Dedifferentiated amniotic fluid mesenchymal stem cell (primary cell): ENCODE data around the gene TBC1D3B.
"Not testable (repeated sequence)": the region's sequence is repeated elsewhere in the genome, so short reads cannot be mapped to it uniquely, and the experiment has no call there.

ENCODE experiments used
- DNase-seq: peaks from one replicate; pipeline ENCODE4 v3.0.0-alpha.2; 2016; ENCODE audit errors: extremely low spot score

Gene TBC1D3B

DNA sequence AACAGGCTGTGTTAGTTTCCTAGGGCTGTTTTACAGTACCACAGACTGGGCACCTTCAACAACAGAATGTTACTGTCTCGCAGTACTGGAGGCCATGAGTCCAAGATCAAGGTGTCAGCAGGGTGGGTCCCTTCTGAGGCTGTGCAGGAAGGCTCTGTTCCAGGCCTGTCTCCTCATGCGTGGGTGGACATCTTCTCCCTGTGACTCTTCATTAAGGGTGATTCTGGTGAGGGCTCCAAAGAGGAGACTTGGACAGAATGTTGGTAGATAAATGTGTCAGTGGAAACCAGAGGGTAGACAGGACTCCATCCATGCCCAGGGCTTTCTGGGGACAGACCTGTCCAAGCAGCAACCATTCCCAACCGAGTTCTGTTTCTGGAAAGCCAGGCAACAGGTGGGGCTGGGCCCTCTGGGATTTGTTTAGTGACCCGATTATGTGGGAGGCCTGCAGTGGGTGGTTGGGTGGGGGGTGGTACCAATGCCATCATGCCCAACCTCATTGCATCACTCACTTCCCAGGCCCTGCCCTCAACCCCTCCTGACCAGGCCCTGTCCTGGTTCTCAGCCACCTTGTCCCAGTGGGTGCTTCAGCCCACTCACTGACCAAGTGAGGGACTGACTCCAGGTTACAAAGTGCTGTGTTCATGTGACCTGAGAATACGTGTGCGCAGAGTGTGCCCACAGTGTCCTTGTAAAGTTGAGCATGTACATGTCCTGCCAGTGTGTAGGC is 5.2 kb upstream of the TBC1D3B start:
- not testable (repeated sequence) for DNase-seq

DNA sequence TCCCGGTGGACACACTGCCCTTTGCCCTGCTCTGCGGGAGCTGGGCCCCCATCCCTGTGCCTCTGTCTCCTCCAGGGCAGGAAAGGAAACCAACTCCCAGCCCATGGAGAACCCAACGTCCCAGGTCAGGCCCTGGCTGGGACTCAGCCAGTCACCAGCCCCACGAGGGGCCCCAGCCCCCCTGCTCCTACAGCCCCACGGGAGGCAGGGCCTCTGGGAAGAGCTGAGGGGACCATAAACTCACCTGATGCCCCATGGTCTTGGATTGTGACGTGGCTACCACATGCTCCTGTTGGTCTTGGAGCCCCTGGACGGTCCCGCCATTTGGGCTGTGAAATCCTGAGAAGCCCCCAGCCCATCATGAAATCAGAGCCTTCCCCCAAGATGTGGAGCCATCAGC is 7.6 kb downstream of the TBC1D3B start:
- DNase-seq: not testable (repeated sequence)

DNA sequence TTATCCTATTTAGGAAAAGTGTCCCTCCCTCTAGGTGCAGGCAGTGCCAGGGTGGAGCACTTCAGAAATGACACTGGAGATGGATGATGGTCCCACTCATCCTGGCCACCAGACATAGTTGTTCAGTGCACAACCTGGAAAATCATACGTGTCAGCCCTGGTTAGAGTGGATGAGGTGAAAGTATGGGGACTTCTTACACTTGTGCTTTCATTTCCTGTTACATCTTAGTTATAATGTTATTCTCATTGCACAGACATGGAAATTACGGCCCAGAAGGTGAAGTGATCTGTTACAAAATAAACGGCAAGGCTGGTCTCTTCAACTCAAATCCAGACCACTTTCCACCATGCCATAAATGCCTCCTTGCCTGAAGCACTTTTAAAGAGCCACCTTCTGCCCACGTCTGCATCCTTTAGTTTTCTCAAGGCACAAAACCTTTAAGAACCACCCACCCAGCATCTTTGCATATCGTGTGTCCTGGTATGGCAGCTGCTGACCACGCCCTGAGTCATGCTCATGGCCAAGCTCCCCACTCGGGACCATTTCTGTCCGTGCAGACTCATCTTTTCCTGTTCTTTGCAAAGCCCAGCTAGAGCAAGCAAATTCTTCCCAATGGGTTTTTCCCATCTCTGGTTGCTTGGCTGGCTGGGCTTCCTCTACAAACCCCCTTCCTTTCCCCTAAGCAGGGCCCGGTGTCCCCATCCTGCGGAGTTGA is 22.4 kb downstream of the TBC1D3B start:
- DNase-seq: no peak

DNA sequence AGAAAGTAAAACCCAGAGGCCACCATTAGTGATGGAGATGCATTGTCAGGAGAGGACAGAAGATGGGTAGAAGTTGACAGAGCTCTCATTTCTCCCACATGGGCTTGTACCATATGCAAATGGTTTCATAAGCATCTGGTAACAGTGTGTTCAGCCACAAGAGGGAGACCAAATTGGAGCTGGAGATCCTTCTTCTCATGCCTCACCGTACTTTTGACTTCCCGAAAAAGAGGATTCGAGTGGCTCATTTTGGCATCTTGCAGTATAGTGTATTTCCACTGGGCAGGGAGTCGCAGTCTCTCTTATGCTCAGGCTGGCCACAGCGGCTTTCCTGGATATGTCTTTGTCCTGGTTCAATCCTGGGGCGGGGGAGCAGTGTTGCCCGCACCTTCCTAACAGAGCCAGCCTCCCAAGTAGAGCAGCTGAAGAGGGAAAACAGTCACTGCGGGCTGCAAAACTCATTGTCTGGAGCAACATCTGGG is 23.8 kb downstream of the TBC1D3B start:
- no peak for DNase-seq

DNA sequence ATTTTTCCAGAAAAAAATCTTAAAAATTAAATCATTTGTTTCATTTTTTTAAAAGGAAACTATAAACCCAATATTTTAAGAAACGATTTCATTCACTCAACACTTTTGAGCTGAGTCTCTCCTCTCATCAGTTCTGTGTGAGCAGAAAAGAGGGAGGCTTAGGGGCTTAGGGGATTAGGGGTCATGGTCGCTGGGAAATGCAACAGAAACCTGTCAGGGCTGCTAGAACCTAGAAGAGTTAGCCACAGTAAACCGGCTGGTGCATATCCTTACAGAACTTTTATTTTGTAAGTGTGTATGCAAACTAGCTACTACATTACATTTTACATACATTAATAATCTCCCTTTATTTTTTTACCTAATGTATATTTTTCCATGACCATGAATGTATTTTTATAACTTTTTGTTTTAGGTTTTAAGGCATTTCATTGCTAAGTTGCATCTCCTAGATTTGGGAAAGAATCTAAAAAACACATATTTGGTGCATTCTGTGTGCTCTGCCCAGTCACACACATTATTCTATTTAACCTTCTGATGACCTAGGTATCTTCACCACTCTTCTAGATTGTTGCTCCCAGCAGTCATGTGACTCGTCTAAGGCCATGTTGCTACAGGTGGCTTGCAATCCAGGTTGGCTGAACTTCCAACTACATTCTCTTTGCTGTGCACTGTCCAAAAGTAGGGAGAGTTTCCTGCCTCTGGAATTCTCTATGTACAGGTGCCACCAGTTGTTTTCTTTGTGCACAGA is 24.4 kb downstream of the TBC1D3B start:
- no peak for DNase-seq

DNA sequence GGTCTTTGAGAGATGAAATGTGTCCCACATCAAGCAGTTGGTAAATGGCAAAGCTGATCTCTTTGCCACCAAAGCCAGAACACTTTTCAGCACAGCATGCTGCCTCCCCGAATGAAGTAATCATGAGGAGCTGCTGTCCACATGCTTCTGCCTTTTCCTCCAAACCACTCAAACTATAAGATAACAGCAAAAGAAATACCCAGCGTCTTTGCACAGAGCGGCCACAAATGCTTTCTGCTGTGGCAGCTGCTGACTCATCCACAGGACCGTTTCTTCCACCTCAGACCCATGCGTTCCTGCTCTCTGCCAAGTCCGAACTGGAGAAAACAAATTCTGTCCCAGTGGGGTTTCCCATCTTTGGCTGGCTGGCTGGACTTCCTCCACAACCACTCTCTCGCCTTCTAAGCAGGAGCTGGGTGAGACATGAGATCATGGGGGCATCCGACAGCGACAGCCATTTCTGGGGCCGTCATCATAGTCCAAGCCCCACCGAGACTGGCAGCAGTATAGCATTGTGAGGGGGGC is 27.1 kb downstream of the TBC1D3B start:
- DNase-seq: no peak

DNA sequence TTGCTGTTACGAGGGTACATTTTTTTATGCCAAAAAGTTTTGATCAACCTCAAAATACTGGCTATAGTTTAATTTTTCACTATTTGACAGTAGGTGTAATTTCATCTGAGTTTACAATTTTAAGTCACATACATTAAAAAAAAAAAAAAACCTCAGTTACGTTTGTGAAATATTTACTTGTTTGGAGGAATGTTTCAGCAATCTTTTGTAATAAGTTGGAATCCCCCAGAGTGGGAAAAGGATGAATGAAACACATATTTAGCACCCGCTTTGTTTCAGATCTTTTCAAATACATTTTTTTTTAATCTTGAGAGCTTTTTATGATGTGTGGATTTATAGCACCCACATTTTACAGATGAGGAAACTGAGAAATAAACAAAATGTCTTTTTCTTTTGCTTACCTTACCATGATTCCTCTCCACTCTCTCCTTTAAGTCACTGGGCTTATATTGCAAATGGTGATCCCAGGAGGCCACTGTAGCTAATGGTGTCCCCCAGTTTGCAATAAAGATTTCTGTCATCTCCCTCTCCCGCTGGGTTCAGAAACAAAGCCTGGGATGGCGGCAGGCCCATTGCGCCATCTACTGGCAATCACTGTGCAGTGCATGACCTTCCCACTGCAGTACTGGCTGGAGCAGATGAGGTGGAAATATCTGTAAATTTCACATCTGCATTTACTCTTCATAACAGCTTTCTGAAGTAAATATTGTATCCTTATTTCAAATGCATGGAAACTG is 27.7 kb downstream of the TBC1D3B start:
- DNase-seq: peak; percentile 36

DNA sequence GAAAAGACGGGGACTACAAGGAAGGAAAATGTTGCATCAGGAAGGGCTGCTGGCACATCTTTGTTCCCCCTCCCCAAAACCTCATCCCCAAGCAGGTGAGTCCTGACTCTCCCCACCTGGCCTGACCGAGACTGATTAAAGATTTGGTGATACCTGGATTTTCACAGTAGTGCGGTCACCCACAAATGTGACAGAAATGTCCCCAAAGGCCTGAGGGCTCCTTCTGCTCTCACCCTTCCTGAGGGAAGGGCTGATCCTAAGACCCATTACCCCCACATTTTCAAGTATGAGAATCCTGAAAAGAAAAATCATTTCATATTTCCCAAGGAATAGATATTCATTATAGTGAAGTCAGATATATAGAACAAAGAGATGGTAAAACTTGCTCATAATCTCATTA is 28.8 kb downstream of the TBC1D3B start:
- DNase-seq: no peak

DNA sequence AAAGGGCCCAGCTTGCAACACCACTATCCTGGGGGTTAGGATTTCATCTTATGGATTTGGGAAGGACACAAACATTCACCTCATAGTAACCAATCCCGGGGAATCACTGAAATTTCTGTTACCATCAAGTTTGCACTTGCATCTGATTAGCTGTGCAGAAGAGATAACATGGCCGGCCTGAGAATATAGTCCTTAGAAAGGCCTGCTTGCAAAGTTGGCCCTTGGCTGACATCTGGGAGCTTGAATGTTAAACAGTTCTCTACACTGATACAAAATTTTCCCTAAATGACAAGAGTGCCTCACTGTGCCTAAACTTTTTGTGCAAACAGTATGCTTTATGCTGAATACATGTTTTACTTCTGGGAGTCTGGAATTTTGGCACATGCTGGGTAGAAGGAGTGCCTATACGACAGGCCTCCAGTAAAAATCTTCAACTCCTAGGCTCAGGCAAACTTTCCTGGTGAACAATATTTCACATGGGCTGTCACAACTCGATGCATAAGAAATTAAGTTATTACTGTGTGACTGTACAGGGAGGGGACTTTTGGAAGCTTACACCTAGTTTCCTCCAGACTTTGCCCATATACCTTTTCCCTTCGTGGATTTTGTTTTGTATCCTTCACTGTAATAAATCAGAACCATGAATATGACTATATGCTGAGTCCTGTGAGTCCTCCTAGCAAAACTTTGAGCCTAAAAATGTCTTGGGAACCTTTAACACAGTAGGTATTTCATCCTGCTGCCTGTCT is 31.3 kb downstream of the TBC1D3B start:
- DNase-seq: no peak

DNA sequence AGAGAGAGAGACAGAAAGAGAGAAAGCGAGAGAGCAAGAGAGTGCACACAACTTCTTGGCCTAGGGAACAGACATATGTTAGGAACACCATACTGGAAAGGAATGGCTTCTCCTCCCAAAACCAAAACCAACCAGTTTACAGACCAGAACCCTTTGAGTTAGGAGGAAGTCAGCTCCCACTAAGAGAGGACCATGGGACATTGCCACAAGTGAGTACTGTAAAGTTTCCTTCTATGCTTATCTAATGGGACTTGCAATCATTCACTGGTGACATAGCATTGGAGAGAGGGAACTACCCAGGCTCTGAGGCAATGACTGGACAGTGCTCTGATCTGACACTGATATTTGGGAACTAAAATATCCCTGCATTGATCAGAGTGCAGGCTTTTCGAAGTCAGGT is 32.4 kb downstream of the TBC1D3B start:
- DNase-seq: no peak

DNA sequence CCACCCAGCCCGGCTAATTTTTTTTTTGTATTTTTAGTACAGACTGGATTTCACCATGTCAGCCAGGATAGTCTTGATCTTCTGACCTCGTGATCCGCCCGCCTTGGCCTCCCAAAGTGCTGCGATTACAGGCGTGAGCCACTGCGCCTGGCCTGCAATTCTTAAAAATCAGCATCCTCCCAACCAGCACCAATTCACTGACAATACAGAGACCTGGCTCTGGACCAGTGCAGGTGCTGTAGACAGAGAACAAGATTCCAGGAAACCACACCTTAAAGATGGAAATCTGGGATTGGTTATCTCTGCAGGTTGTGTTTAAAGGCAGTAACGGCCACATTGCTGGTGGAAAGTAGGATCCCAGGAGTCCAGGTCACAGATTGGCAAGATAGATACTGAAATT is 33.6 kb downstream of the TBC1D3B start:
- DNase-seq: no peak

DNA sequence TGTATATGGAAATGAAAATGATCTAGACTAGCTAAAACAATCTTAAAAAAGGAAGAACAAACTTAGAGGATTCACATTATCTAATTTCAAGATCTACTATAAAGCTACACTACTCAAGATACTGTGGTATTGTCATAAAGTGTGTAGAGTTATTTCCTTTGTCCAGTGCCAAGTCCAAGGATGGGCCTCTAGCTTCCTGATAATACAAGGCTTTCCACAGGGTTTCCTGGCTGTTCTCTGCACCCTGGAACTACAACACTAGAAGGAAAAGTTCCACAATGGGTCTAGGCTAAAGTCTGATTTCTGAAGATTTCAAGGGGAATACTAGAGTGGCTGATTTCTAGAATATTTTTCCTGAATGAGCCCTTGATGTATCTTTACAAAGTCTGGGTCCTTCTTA is 34.2 kb downstream of the TBC1D3B start:
- no peak for DNase-seq

DNA sequence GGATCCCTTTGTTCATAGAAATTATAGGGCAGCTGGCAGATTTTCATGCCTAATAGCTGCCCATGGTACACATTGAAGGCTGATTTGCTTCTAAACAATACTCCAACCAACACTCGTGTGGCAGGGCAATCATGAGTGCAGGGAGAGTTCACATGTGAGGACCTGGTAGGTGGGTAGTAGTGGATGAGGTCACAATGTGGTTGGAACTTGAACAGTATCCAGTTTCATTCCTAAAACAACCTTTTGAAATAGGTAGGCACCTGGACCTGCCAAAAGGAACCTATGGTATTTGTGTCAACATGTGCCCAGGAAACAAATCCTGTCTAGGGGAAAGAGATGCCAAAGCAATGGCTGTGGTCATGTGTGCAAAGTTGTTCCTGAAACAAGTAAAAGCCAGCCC is 40.0 kb downstream of the TBC1D3B start:
- DNase-seq: no peak

DNA sequence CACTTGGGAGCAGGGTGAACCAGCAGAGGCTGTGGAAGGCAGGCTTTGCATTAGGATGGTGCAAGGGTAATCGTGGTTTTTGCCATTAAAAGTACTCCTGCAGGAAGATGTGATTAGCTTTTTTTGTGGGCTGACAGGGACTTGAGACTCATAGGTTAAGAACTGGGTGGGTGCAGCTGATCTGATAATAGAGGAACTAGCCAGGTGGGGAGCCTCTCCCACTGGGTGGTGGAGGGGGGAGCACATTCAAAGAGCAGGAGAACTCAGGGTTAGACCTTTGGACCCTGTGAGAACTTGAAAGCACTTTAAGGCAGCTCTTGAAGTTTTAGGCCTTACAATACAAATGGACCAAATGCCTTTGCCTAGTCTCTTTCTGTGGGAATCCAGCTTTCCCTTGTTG is 40.4 kb downstream of the TBC1D3B start:
- DNase-seq: no peak

DNA sequence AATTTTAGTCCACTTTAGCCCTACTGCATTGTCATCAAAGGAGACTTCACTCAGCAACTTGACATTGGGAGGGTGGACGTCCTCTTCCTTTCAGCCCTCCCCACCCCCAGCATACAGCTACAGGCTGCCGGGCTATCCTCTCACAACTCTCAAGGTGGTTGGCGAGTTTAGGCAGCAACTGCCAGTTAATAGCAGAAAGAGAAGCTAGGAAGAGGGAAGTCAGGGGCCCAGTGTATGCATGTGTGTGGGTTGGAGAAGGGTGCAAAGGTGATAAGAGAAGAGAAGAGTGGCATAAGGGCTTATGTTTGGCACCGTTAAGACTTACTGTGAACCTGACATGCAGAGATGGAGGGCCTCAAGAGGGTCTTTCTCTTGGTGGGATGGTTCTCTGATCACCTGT is 41.0 kb downstream of the TBC1D3B start:
- DNase-seq: no peak

DNA sequence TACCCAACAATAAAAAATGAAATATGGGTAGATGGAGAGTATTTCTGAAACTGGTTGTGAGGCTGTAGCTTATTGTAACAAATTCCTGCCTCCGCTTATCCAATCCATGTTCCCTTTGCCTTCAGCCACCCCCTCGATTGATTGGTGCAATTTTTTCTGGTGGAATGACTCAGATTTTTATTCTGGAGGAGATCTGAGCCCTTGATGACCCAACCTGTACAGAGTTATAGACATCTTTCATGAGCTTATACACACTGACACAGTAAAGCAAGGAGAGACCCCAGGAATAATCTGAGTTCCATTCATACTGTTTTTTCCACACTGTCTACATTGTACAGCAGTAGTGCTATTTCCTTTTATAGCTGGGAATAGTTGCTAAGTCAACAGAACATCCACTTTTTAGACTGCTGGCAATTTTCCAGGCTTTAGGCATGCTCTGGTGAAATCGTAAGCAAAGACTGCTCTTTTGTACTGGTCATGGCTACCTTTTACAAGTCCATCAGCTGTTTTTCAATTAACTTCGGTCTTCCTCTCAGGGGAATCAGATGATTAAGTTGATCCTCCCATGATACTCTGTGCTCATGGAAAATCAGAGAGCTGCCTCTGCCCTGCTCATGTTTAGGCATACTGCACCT is 42.7 kb downstream of the TBC1D3B start:
- no peak for DNase-seq

DNA sequence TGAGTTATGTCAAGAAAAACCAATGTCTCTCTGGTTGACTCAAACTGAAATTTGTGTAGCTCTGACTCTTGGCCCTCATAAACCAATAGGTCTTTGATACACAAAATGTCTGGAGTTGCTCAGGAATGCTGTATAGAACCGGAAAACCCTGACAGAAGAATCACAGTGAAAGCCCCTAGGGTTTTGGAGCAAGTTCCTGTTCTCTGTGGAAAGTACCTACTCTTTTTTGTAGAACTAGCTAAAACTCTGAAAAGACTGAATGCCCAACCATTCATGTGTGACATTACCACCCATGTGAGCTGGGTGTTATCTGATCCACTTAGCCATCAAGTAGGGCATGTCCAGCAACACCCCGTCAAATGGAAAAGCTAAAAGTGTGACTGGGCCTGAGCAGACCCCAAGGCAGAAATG is 44.0 kb downstream of the TBC1D3B start:
- no peak for DNase-seq

DNA sequence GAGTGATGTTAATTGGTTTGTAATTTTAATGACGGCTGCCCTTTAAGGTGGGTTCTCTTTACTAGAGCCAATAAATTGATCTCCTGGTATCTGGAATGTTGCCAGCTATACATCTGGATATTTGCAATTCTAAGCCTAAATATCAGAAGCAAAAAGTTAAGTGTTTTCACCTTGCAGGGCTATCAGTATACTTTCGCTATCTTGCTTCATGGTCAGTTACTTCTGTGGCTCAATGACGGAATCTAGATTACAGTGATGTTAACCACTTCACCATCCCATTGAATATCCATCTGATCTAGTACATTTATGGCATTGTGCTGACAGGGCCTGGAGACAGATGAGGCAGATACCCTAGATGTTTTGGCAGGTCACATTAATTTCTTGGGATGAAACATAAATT is 44.5 kb downstream of the TBC1D3B start:
- no peak for DNase-seq

DNA sequence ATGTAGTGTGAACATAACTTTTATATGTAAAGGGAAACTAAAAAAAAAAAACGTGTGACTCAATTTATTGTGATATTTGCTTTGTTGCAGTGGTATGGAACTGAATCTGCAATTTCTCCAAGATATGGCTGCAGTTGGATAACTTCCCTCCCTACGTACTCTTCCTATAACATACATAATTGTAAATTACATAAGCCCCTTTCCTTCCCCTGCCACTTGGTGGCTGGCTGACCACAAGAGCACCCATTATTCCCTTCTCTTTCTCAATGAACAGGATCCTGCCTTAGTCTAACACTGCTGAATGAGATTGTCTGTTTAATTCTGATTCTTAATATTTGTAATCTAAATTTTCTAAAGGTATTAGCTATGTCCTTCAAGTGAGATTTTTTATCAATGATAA is 45.0 kb downstream of the TBC1D3B start:
- no peak for DNase-seq

DNA sequence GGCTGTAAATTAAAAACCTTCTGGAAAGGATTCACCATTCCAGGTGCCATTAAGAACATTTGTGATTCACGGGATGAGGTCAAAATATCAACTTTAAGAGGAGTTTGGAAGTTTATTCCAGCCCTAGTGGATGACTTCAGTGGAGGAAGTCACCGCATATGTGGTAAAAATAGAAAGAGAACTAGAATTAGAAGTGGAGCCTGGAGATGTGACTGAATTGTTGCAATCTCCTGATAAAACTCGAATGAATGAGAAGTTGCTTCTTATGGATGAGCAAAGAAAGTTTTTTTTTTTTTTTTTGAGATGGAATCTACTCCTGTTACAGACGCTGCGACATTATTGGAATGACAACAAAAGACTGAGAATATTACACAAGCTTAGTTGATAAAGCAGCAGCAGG is 46.1 kb downstream of the TBC1D3B start:
- DNase-seq: no peak

DNA sequence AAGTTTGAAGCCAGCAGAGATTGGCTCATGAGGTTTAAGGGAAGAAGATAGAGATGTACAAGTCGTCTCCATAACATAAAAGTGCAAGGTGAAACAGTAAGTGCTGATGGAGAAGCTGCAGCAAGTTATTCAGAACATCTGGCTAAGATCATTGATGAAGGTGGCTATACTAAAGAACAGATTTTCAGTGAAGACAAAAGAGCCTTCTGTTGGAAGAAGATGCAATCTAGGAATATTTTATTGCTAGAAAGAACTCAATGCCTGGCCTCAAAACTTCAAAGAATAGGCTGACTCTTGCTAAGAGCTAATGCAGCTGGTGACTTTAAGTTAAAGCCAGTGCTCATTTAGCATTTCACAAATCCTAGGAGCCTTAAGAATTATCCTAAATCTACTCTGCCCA is 46.8 kb downstream of the TBC1D3B start:
- no peak for DNase-seq
